KMS-11 (cell line): Measurements from ENCODE around the gene CACNA1A.

Experiments used
- H2AFZ ChIP-seq: fragments of 200-600 bp; sonication (generic); 2 replicates; pipeline ENCODE4 v1.6.1; 2016; ENCODE audit warnings: antibody characterized with exemption, mixed run types, low read depth
- H3K27ac ChIP-seq: fragments of 200-600 bp; sonication (generic); 2 replicates; pipeline ENCODE4 v1.6.1; 2016; ENCODE audit warnings: mild to moderate bottlenecking, mixed run types
- H3K27me3 ChIP-seq: fragments of 200-600 bp; sonication (generic); 2 replicates; pipeline ENCODE4 v1.6.1; 2017; ENCODE audit warnings: mild to moderate bottlenecking, low read depth, mixed run types, moderate library complexity; ENCODE audit not compliant: insufficient read depth
- H3K36me3 ChIP-seq: fragments of 200-600 bp; sonication (generic); 2 replicates; pipeline ENCODE4 v1.6.1; 2017; ENCODE audit warnings: mild to moderate bottlenecking, mixed run types; ENCODE audit not compliant: insufficient read depth
- H3K4me1 ChIP-seq: fragments of 200-600 bp; sonication (generic); 2 replicates; pipeline ENCODE4 v1.6.1; 2016; ENCODE audit warnings: mild to moderate bottlenecking, low read depth, mixed run types; ENCODE audit not compliant: poor library complexity, severe bottlenecking
- H3K4me2 ChIP-seq: fragments of 200-600 bp; sonication (generic); 2 replicates; pipeline ENCODE4 v1.7.0; 2016; ENCODE audit warnings: mild to moderate bottlenecking, mixed run types
- H3K4me3 ChIP-seq: fragments of 200-600 bp; sonication (generic); IDR thresholded peaks from 2 replicates; pipeline ENCODE4 v1.6.1; 2017; ENCODE audit warnings: low read depth, low read length, mixed read lengths; ENCODE audit not compliant: insufficient read depth
- H3K79me2 ChIP-seq: fragments of 200-600 bp; sonication (generic); 2 replicates; pipeline ENCODE4 v1.6.1; 2016; ENCODE audit warnings: low read depth, mixed run types; ENCODE audit not compliant: insufficient read depth
- H3K9ac ChIP-seq: fragments of 200-600 bp; sonication (generic); 2 replicates; pipeline ENCODE4 v1.6.1; 2016; ENCODE audit warnings: mild to moderate bottlenecking, mixed run types
- H4K20me1 ChIP-seq: fragments of 200-600 bp; sonication (generic); 2 replicates; pipeline ENCODE4 v1.6.1; 2016; ENCODE audit warnings: mild to moderate bottlenecking, mixed run types; ENCODE audit not compliant: insufficient read depth
- TF ChIP-seq, protein P1 (sequence below): fragments of 200-600 bp; sonication (generic); conservative IDR thresholded peaks from 2 replicates; pipeline ENCODE4 v1.6.1; 2017; ENCODE audit warnings: low read depth, mild to moderate bottlenecking, antibody characterized with exemption, low read length, moderate library complexity, mixed read lengths

CACNA1A gene

DNA sequence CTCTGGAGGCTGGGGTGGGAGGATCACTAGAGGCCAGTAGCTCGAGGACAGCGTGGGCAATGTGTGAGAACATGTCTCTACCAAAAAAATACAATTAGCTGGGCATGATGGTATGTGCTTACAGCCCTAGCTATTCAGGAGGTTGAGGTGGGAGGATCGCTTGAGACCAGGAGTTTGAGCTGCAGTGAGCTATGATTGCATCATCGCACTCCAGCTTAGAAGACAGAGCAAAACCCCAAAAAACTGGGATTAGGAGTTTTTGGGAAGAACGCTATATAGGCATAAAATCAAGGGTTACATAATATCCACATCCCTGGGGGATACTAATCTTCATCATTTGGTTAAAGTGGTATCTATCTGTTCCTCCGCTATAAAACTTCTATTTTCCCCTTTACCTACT is 155.5 kb downstream of the CACNA1A start:
- TF ChIP-seq, protein P1, sequence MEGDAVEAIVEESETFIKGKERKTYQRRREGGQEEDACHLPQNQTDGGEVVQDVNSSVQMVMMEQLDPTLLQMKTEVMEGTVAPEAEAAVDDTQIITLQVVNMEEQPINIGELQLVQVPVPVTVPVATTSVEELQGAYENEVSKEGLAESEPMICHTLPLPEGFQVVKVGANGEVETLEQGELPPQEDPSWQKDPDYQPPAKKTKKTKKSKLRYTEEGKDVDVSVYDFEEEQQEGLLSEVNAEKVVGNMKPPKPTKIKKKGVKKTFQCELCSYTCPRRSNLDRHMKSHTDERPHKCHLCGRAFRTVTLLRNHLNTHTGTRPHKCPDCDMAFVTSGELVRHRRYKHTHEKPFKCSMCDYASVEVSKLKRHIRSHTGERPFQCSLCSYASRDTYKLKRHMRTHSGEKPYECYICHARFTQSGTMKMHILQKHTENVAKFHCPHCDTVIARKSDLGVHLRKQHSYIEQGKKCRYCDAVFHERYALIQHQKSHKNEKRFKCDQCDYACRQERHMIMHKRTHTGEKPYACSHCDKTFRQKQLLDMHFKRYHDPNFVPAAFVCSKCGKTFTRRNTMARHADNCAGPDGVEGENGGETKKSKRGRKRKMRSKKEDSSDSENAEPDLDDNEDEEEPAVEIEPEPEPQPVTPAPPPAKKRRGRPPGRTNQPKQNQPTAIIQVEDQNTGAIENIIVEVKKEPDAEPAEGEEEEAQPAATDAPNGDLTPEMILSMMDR, result no peak
- Histone ChIP-seq H3K36me3 (no peaks in the 10 kb centered on the region), H2AFZ (no peak overlapping the region), H3K27ac (no peak overlapping the region), H4K20me1 (no peaks in the 10 kb centered on the region), H3K79me2 (no peaks in the 10 kb centered on the region), H3K4me2 (no peak overlapping the region), H3K9ac (no peak overlapping the region), H3K4me3 (no peak overlapping the region), H3K27me3 (peaks cover 14% of the 10 kb centered on the region; the same call in 1 of the 2 replicates), H3K4me1 (no peaks in the 10 kb centered on the region)

DNA sequence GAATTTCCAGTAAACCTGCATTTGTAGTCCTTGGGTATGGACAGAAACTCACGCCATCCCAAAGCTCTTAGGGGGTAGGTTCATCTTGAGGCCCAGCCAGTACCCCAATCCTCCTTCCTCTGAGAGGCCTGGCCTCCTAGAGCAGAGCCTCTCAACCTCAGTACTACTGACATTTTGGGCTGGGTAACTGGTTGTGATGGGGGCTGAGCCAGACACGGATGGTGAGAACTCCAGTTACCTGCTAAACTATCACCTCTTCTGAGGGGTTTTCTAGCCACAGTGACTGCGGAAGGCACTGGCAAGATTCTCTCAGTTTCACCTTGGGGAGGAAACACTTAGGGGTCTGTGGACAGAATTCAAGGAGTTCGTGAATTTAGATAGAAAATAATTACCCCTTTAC is 156.2 kb downstream of the CACNA1A start:
- H3K4me1 ChIP-seq, result no peaks in the 10 kb centered on the region
- no peak overlapping the region for H3K27ac ChIP-seq
- TF ChIP-seq, protein P1, result no peak
- peaks cover 20% of the 10 kb centered on the region; the same call in 1 of the 2 replicates for H3K27me3 ChIP-seq
- no peak overlapping the region for H3K4me3 ChIP-seq
- H3K79me2 ChIP-seq, result no peaks in the 10 kb centered on the region
- no peak overlapping the region for H3K9ac ChIP-seq
- H3K36me3 ChIP-seq, result no peaks in the 10 kb centered on the region
- H4K20me1 ChIP-seq, result no peaks in the 10 kb centered on the region
- H3K4me2 ChIP-seq, result no peak overlapping the region
- H2AFZ ChIP-seq, result no peak overlapping the region

DNA sequence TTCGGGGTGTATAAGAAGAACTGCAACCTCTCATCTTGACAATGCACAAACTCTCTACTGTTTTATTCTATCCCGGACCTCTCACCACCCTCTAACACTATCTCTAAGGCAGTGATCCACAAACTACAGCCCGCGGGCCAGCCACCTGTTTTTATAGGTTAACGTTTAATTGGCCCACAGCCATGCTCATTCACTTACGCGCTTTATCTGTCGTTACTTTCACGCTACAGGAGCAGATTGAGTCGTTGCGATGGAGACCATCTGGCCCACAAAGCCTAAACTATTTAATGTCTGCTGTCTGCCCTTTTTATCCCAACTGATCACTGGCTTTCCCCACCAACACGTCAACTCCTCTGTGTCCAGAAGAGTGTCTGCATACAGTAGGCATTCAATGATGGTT is 158.9 kb downstream of the CACNA1A start:
- Histone ChIP-seq H3K4me3 (no peak overlapping the region), H3K27ac (no peak overlapping the region), H3K4me2 (no peak overlapping the region), H2AFZ (no peak overlapping the region), H3K27me3 (peaks cover 22% of the 10 kb centered on the region; the same call in 1 of the 2 replicates), H3K36me3 (no peaks in the 10 kb centered on the region), H4K20me1 (no peaks in the 10 kb centered on the region), H3K9ac (no peak overlapping the region), H3K79me2 (no peaks in the 10 kb centered on the region), H3K4me1 (no peaks in the 10 kb centered on the region)
- TF ChIP-seq, protein P1, result no peak

DNA sequence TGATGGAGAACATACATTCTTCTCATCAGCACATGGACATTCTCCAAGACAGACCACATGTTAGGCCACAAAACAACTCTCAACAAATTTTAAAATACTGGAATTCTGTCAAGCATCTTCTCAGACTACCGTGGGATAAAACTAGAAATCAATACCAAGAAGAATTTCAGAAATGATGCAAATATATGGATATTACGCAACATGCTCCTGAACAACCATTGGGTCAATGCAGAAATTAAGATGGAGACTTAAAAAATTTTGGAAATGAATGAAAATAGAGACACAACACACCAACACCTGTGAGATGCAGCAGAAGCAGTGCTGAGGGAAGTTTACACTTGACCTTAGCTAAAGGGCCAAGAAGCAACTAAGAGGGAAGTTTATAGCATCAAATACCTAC is 162.8 kb downstream of the CACNA1A start:
- no peak overlapping the region for H3K27ac ChIP-seq
- H3K27me3 ChIP-seq, result peaks cover 35% of the 10 kb centered on the region; the same call in 1 of the 2 replicates
- H3K36me3 ChIP-seq, result no peaks in the 10 kb centered on the region
- no peaks in the 10 kb centered on the region for H3K79me2 ChIP-seq
- no peak overlapping the region for H2AFZ ChIP-seq
- H3K9ac ChIP-seq, result no peak overlapping the region
- no peaks in the 10 kb centered on the region for H3K4me1 ChIP-seq
- TF ChIP-seq, protein P1, result no peak
- no peak overlapping the region for H3K4me2 ChIP-seq
- no peaks in the 10 kb centered on the region for H4K20me1 ChIP-seq
- H3K4me3 ChIP-seq, result no peak overlapping the region
